Measurements from ENCODE around the gene PPP1R1B. TPM values are rescaled to one million over a fixed set of nuclear protein-coding genes. Genes with fewer than 3 reads are reported as not detected.

The PPP1R1B gene
- polyA plus RNA-seq, 1 donor from 2014 or later = 1.8 TPM

- Histone ChIP-seq H4K20me1 (ENCODE audit: insufficient read depth) (no peaks in the 10 kb centered on the region), H3K4me2 (ENCODE audit: low read length) (no peak overlapping the region), H3K9ac (ENCODE audit: low read length) (no peak overlapping the region), H3K27me3 (ENCODE audit: insufficient read depth, low read depth, low read length) (no peaks in the 10 kb centered on the region), H3K36me3 (ENCODE audit: insufficient read depth, low read length) (no peaks in the 10 kb centered on the region), H3K4me3 (ENCODE audit: low read length) (no peak overlapping the region), H3K9me2 (ENCODE audit: insufficient read depth, low read length) (no peaks in the 10 kb centered on the region), H3K9me3 (ENCODE audit: low read length) (no peaks in the 10 kb centered on the region), H3K27ac (ENCODE audit: low read length) (no peak overlapping the region), H3F3A (ENCODE audit: insufficient read depth, low read length, poor library complexity, severe bottlenecking) (no peaks in the 10 kb centered on the region), H3K79me2 (replicated peaks; ENCODE audit: insufficient read depth, low read length) (peaks cover 18% of the 10 kb centered on the region), H2AFZ (ENCODE audit: low read depth, low read length) (no peak overlapping the region)
- no peak for TF ChIP-seq POLR2AphosphoS5 (IDR thresholded peaks at IDR 0.05)
- no peak for TF ChIP-seq EP300 (conservative IDR thresholded peaks at IDR 0.05; ENCODE audit: poor library complexity, severe bottlenecking)
- TF ChIP-seq CTCF (IDR thresholded peaks at IDR 0.05; ENCODE audit: poor library complexity, severe bottlenecking) = no peak
- no peak for TF ChIP-seq MXI1 (conservative IDR thresholded peaks at IDR 0.05; ENCODE audit: poor library complexity, severe bottlenecking)
- no peak for TF ChIP-seq EZH2 (IDR thresholded peaks at IDR 0.05; ENCODE audit: borderline replicate concordance, insufficient read depth, low read length, poor library complexity, severe bottlenecking)
- TF ChIP-seq TAF1 (IDR thresholded peaks at IDR 0.05; ENCODE audit: low read depth) = no peak
- TF ChIP-seq SMC3 (conservative IDR thresholded peaks at IDR 0.05; ENCODE audit: poor library complexity) = no peak
- no peak for TF ChIP-seq RAD21 (conservative IDR thresholded peaks at IDR 0.05)
- no peak for TF ChIP-seq REST (IDR thresholded peaks at IDR 0.05; ENCODE audit: borderline replicate concordance)
Observed at GRCh38 chr17:39640591-39641031, 13.9 kb downstream of the PPP1R1B start.

- Histone ChIP-seq H3K9me3 (ENCODE audit: low read length) (no peaks in the 10 kb centered on the region), H3K79me2 (replicated peaks; ENCODE audit: insufficient read depth, low read length) (peaks cover 18% of the 10 kb centered on the region), H3F3A (ENCODE audit: insufficient read depth, low read length, poor library complexity, severe bottlenecking) (no peaks in the 10 kb centered on the region), H3K4me3 (ENCODE audit: low read length) (no peak overlapping the region), H3K9ac (ENCODE audit: low read length) (no peak overlapping the region), H3K27ac (ENCODE audit: low read length) (no peak overlapping the region), H2AFZ (ENCODE audit: low read depth, low read length) (no peak overlapping the region), H3K9me2 (ENCODE audit: insufficient read depth, low read length) (no peaks in the 10 kb centered on the region), H4K20me1 (ENCODE audit: insufficient read depth) (no peaks in the 10 kb centered on the region), H3K27me3 (ENCODE audit: insufficient read depth, low read depth, low read length) (no peaks in the 10 kb centered on the region), H3K4me2 (ENCODE audit: low read length) (no peak overlapping the region), H3K36me3 (ENCODE audit: insufficient read depth, low read length) (no peaks in the 10 kb centered on the region)
- TF ChIP-seq CTCF (IDR thresholded peaks at IDR 0.05; ENCODE audit: poor library complexity, severe bottlenecking) (no peak), REST (IDR thresholded peaks at IDR 0.05; ENCODE audit: borderline replicate concordance) (no peak)
Observed at GRCh38 chr17:39641097-39641496, 14.3 kb downstream of the PPP1R1B start.
